BJ (cell line): ENCODE data around the gene PHACTR1. TPM values are rescaled to one million over a fixed set of nuclear protein-coding genes. Genes with fewer than 3 reads are reported as not detected.
"Not testable (repeated sequence)": the region's sequence is repeated elsewhere in the genome, so short reads cannot be mapped to it uniquely, and the experiment has no call there.

Source experiments
- CTCF ChIA-PET: fragments of 350-600 bp; formaldehyde crosslinking; extraction: SDS; loops from one replicate; lab custom pipeline; 2021; ENCODE audit warnings: antibody characterized with exemption, inconsistent platforms; lab: Yijun Ruan, JAX
- POLR2A ChIA-PET: fragments of 300-600 bp; sonication (Branson Sonifier 250); formaldehyde crosslinking; extraction: SDS; loops from one replicate; lab custom pipeline; 2021; ENCODE audit warnings: antibody characterized with exemption; lab: Charles Lee
- DNase-seq: peaks from one replicate; pipeline ENCODE4 v3.0.0-alpha.2; 2011; ENCODE audit warnings: low read depth
- H3K27me3 ChIP-seq: 2 replicates; pipeline ENCODE4 v1.6.0; 2011; ENCODE audit warnings: low read length; ENCODE audit not compliant: control insufficient read depth, insufficient read depth
- H3K36me3 ChIP-seq: 2 replicates; pipeline ENCODE4 v1.5.1; 2011; ENCODE audit warnings: low read length; ENCODE audit not compliant: control insufficient read depth, insufficient read depth
- H3K4me3 ChIP-seq: 2 replicates; pipeline ENCODE4 v1.5.1; 2011; ENCODE audit warnings: low read depth, mild to moderate bottlenecking, control low read depth, low read length
- polyA plus RNA-seq: library from polyadenylated mRNA; depleted of rRNA; stranded (reverse); fragments of >200 nt; gene quantifications from 2 replicates; pipeline ENCODE4 v1.2.3, GENCODE V29; 2011
- TF ChIP-seq, protein P1 (sequence below): IDR thresholded peaks from 2 replicates; pipeline ENCODE4 v1.5.1; 2011; ENCODE audit warnings: low read depth, mild to moderate bottlenecking, control low read depth, inconsistent platforms, low read length, moderate library complexity; ENCODE audit not compliant: insufficient read depth

Gene PHACTR1
- polyA plus RNA-seq, 1 experiment, result 0.40 TPM

GRCh38 chr6:13120483-13121482 lies 404.2 kb downstream of the PHACTR1 start:
- no peaks in the 10 kb centered on the region for H3K27me3 ChIP-seq
- H3K36me3 ChIP-seq, result no peaks in the 10 kb centered on the region
- POLR2A ChIA-PET, result no interaction called here
- CTCF ChIA-PET, result interaction anchor here (0.8 to 1.1 kb wide), 2 partner anchors 15 to 208 kb away, joined by 3 read pairs; no protein-coding TSS in a partner anchor
- TF ChIP-seq, protein P1, sequence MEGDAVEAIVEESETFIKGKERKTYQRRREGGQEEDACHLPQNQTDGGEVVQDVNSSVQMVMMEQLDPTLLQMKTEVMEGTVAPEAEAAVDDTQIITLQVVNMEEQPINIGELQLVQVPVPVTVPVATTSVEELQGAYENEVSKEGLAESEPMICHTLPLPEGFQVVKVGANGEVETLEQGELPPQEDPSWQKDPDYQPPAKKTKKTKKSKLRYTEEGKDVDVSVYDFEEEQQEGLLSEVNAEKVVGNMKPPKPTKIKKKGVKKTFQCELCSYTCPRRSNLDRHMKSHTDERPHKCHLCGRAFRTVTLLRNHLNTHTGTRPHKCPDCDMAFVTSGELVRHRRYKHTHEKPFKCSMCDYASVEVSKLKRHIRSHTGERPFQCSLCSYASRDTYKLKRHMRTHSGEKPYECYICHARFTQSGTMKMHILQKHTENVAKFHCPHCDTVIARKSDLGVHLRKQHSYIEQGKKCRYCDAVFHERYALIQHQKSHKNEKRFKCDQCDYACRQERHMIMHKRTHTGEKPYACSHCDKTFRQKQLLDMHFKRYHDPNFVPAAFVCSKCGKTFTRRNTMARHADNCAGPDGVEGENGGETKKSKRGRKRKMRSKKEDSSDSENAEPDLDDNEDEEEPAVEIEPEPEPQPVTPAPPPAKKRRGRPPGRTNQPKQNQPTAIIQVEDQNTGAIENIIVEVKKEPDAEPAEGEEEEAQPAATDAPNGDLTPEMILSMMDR, result no peak
- H3K4me3 ChIP-seq, result no peak overlapping the region
- DNase-seq, result no peak

- TF ChIP-seq, protein P1, result no peak
- Histone ChIP-seq H3K27me3 (no peaks in the 10 kb centered on the region), H3K4me3 (no peak overlapping the region), H3K36me3 (no peaks in the 10 kb centered on the region)
- ChIA-PET POLR2A (no interaction called here), CTCF (no interaction called here)
- DNase-seq, result no peak
Observed at GRCh38 chr6:13124131-13124530, 407.6 kb downstream of the PHACTR1 start.

- no peak overlapping the region for H3K4me3 ChIP-seq
- no peaks in the 10 kb centered on the region for H3K36me3 ChIP-seq
- POLR2A ChIA-PET, result no interaction called here
- DNase-seq, result no peak
- no peaks in the 10 kb centered on the region for H3K27me3 ChIP-seq
- CTCF ChIA-PET, result no interaction called here
- TF ChIP-seq, protein P1, result no peak
Observed at GRCh38 chr6:13125841-13126240, 409.3 kb downstream of the PHACTR1 start.

- POLR2A ChIA-PET, result no interaction called here
- H3K36me3 ChIP-seq, result no peaks in the 10 kb centered on the region
- CTCF ChIA-PET, result no interaction called here
- H3K27me3 ChIP-seq, result no peaks in the 10 kb centered on the region
- H3K4me3 ChIP-seq, result no peak overlapping the region
- TF ChIP-seq, protein P1, result no peak
- DNase-seq, result no peak
Observed at GRCh38 chr6:13131935-13132661, 415.5 kb downstream of the PHACTR1 start.

DNA sequence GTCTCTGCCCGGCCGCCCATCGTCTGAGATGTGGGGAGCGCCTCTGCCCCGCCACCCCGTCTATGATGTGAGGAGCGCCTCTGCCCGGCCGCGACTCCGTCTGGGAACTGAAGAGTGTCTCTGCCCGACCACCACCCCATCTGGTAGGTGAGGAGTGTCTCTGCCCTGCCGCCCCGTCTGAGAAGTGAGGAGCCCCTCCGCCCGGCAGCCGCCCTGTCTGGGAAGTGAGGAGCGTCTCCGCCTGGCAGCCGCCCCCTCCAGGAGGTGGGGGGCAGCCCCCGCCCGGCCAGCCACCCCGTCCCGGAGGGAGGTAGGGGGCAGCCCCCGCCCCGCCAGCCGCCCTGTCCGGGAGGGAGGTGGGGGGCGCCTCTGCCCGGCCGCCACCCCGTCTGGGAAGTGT lies 417.3 kb downstream of the PHACTR1 start:
- H3K27me3 ChIP-seq, CTCF ChIA-PET, H3K36me3 ChIP-seq, H3K4me3 ChIP-seq, POLR2A ChIA-PET, DNase-seq: not testable (repeated sequence)
